ENCODE results near the gene ONECUT2. TPM values are rescaled to one million over a fixed set of nuclear protein-coding genes. Genes with fewer than 3 reads are reported as not detected.

The ONECUT2 gene
- total and polyA plus RNA-seq, 4 donors: 1.8 to 5.7 (median 4.6) TPM

GRCh38 chr18:57498682-57499256, 63.6 kb downstream of the ONECUT2 start:
- DNase-seq (ENCODE audit: low spot score): no peak
- TF ChIP-seq RXRA (IDR thresholded peaks at IDR 0.05): no peak
- no peak for TF ChIP-seq EGR1 (IDR thresholded peaks at IDR 0.05; ENCODE audit: low read depth in 2 of 2)
- TF ChIP-seq FOXA2 (IDR thresholded peaks at IDR 0.05): no peak
- TF ChIP-seq MAX (IDR thresholded peaks at IDR 0.05): no peak
- TF ChIP-seq HNF4A (conservative IDR thresholded peaks at IDR 0.05): no peak
- no peak for TF ChIP-seq JUND (IDR thresholded peaks at IDR 0.05)
- no peak for TF ChIP-seq SP1 (IDR thresholded peaks at IDR 0.05)
- TF ChIP-seq, protein P1, sequence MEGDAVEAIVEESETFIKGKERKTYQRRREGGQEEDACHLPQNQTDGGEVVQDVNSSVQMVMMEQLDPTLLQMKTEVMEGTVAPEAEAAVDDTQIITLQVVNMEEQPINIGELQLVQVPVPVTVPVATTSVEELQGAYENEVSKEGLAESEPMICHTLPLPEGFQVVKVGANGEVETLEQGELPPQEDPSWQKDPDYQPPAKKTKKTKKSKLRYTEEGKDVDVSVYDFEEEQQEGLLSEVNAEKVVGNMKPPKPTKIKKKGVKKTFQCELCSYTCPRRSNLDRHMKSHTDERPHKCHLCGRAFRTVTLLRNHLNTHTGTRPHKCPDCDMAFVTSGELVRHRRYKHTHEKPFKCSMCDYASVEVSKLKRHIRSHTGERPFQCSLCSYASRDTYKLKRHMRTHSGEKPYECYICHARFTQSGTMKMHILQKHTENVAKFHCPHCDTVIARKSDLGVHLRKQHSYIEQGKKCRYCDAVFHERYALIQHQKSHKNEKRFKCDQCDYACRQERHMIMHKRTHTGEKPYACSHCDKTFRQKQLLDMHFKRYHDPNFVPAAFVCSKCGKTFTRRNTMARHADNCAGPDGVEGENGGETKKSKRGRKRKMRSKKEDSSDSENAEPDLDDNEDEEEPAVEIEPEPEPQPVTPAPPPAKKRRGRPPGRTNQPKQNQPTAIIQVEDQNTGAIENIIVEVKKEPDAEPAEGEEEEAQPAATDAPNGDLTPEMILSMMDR (IDR thresholded peaks at IDR 0.05; ENCODE audit: low read depth, low read length, missing input control): no peak
- TF ChIP-seq YY1 (IDR thresholded peaks at IDR 0.05): no peak
- no peak for TF ChIP-seq NR2F2 (IDR thresholded peaks at IDR 0.05)
- TF ChIP-seq, protein P2, sequence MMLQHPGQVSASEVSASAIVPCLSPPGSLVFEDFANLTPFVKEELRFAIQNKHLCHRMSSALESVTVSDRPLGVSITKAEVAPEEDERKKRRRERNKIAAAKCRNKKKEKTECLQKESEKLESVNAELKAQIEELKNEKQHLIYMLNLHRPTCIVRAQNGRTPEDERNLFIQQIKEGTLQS (IDR thresholded peaks at IDR 0.05): no peak
- TF ChIP-seq RAD21 (IDR thresholded peaks at IDR 0.05): no peak
- no peak for TF ChIP-seq FOXA1 (IDR thresholded peaks at IDR 0.05)
- no peak for TF ChIP-seq TAF1 (conservative IDR thresholded peaks at IDR 0.05)
- TF ChIP-seq REST (IDR thresholded peaks at IDR 0.05): no peak
- no peak for TF ChIP-seq ZBTB33 (IDR thresholded peaks at IDR 0.05)
- no peak for TF ChIP-seq GABPA (IDR thresholded peaks at IDR 0.05 in 1 of 2, conservative IDR thresholded peaks at IDR 0.05 in 1 of 2)
- TF ChIP-seq HNF4G (IDR thresholded peaks at IDR 0.05): no peak
- Histone ChIP-seq H3K9me3 (ENCODE audit: control insufficient read depth in 4 of 4, low read length in 3 of 4) (no peaks in the 10 kb centered on the region), H3K4me1 (ENCODE audit: control insufficient read depth in 4 of 4, insufficient read depth in 4 of 4, low read length in 3 of 4) (no peaks in the 10 kb centered on the region), H3K27ac (ENCODE audit: low read depth in 1 of 2, low read length in 2 of 2) (no peak overlapping the region), H3K4me3 (ENCODE audit: low read depth in 1 of 3, low read length in 3 of 3) (no peak overlapping the region), H3K36me3 (ENCODE audit: control insufficient read depth in 4 of 4, insufficient read depth in 3 of 4, low read depth in 1 of 4, low read length in 3 of 4) (peaks cover 0 to 1% (median 0%) of the 10 kb centered on the region in 4 donors), H3K27me3 (ENCODE audit: control insufficient read depth in 4 of 4, insufficient read depth in 4 of 4, low read length in 3 of 4) (no peaks in the 10 kb centered on the region), H3K9ac (ENCODE audit: low read depth in 1 of 2, low read length in 2 of 2) (no peak overlapping the region)
- WGBS: 77% methylated on average over 5 of the region's 5 CpGs
